Prostate gland (tissue), 2 donors: ENCODE data around the gene RBM12.

Source experiments
- POLR2A ChIP-seq: fragments of 450-650 bp; IDR thresholded peaks from one replicate; pipeline ENCODE4 v1.6.1; 2016; ENCODE audit warnings: antibody characterized with exemption, mild to moderate bottlenecking
- POLR2AphosphoS5 ChIP-seq: sonication (generic); formaldehyde crosslinking; IDR thresholded peaks from one replicate; pipeline ENCODE4 v1.6.1; 2017; ENCODE audit warnings: antibody characterized with exemption
- TF ChIP-seq, protein P1 (sequence below), 4 experiments: fragments of 200-600 bp in 2 of 4; fragments of 450-650 bp in 2 of 4; sonication (generic) in 2 of 4; IDR thresholded peaks; 1 replicate in 3 of 4; 2 replicates in 1 of 4; pipeline ENCODE4 v1.5.1; 2016 to 2019; ENCODE audit warnings: antibody characterized with exemption in 4 of 4, mild to moderate bottlenecking in 2 of 4, moderate library complexity in 2 of 4

GRCh38 chr20:35601990-35602389 lies 62.7 kb downstream of the RBM12 start:
- TF ChIP-seq, protein P1, sequence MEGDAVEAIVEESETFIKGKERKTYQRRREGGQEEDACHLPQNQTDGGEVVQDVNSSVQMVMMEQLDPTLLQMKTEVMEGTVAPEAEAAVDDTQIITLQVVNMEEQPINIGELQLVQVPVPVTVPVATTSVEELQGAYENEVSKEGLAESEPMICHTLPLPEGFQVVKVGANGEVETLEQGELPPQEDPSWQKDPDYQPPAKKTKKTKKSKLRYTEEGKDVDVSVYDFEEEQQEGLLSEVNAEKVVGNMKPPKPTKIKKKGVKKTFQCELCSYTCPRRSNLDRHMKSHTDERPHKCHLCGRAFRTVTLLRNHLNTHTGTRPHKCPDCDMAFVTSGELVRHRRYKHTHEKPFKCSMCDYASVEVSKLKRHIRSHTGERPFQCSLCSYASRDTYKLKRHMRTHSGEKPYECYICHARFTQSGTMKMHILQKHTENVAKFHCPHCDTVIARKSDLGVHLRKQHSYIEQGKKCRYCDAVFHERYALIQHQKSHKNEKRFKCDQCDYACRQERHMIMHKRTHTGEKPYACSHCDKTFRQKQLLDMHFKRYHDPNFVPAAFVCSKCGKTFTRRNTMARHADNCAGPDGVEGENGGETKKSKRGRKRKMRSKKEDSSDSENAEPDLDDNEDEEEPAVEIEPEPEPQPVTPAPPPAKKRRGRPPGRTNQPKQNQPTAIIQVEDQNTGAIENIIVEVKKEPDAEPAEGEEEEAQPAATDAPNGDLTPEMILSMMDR (IDR thresholded peaks at IDR 0.05): no peak
- TF ChIP-seq POLR2AphosphoS5 (no peak), POLR2A (no peak)
